Measurements from ENCODE around the gene TNS4.

The TNS4 gene

GRCh38 chr17:40490982-40491381 lies 10.4 kb downstream of the TNS4 start:
- no peak for DNase-seq

- no peak for DNase-seq
Measured at GRCh38 chr17:40490289-40490853, 11.1 kb downstream of the TNS4 start.

GRCh38 chr17:40487371-40488020 lies 13.9 kb downstream of the TNS4 start:
- no peak for DNase-seq

GRCh38 chr17:40486522-40487370 lies 14.7 kb downstream of the TNS4 start:
- no peak for DNase-seq

- DNase-seq: no peak
Measured at GRCh38 chr17:40485851-40486521, 15.4 kb downstream of the TNS4 start.

GRCh38 chr17:40484973-40485530 lies 16.4 kb downstream of the TNS4 start:
- DNase-seq: no peak

GRCh38 chr17:40484285-40484972 lies 17.0 kb downstream of the TNS4 start:
- DNase-seq: no peak

- DNase-seq: no peak
Measured at GRCh38 chr17:40483679-40484078, 17.7 kb downstream of the TNS4 start.

- DNase-seq: no peak
Measured at GRCh38 chr17:40482722-40483121, 18.7 kb downstream of the TNS4 start.

- no peak for DNase-seq
Measured at GRCh38 chr17:40481106-40481505, 20.3 kb downstream of the TNS4 start.

- DNase-seq: peak; percentile 48
Measured at GRCh38 chr17:40480501-40481003, 20.9 kb downstream of the TNS4 start.

GRCh38 chr17:40479754-40480480 lies 21.5 kb downstream of the TNS4 start:
- no peak for DNase-seq

- DNase-seq: no peak
Measured at GRCh38 chr17:40478486-40478885, 22.9 kb downstream of the TNS4 start.

- no peak for DNase-seq
Measured at GRCh38 chr17:40477796-40478195, 23.6 kb downstream of the TNS4 start.

- DNase-seq: no peak
Measured at GRCh38 chr17:40475234-40475908, 26.1 kb downstream of the TNS4 start.

- no peak for DNase-seq
Measured at GRCh38 chr17:40474419-40475002, 26.9 kb downstream of the TNS4 start.

GRCh38 chr17:40473573-40474365 lies 27.7 kb downstream of the TNS4 start:
- DNase-seq: no peak

GRCh38 chr17:40472733-40473452 lies 28.5 kb downstream of the TNS4 start:
- no peak for DNase-seq
